ENCODE results near the gene NTM.

GRCh38 chr11:131899950-131900580 is 529.6 kb downstream of the NTM start:
- TF ChIP-seq EZH2 (IDR thresholded peaks at IDR 0.05): no peak
- TF ChIP-seq POLR2AphosphoS5 (IDR thresholded peaks at IDR 0.05; ENCODE audit: borderline replicate concordance, low read depth, low read length): no peak
- TF ChIP-seq FOXP2 (optimal IDR thresholded peaks at IDR 0.05; ENCODE audit: control extremely low read depth, extremely low read length, insufficient read depth): no peak
